WERI-Rb-1 (cell line): ENCODE data around the gene KSR1.
"Not testable (repeated sequence)": the region's sequence is repeated elsewhere in the genome, so short reads cannot be mapped to it uniquely, and the experiment has no call there.

Experiments used
- DNase-seq: peaks from one replicate; pipeline ENCODE4 v3.0.0-alpha.2; 2020
- H3K27ac ChIP-seq: fragments of 250-450 bp; sonication (Bioruptor Pico); 2 replicates; pipeline ENCODE4 v1.5.1; 2020; ENCODE audit warnings: mild to moderate bottlenecking, moderate library complexity
- H3K27me3 ChIP-seq: fragments of 250-450 bp; sonication (Bioruptor Pico); 2 replicates; pipeline ENCODE4 v1.5.1; 2021; ENCODE audit warnings: mild to moderate bottlenecking, low read depth, moderate library complexity; ENCODE audit not compliant: insufficient read depth, severe bottlenecking
- H3K36me3 ChIP-seq: fragments of 250-450 bp; sonication (Bioruptor Pico); 2 replicates; pipeline ENCODE4 v1.5.1; 2020; ENCODE audit warnings: mild to moderate bottlenecking, moderate library complexity
- H3K4me3 ChIP-seq: 2 replicates; pipeline ENCODE4 v1.5.1; 2011; ENCODE audit warnings: low read depth, mild to moderate bottlenecking, control low read depth, low read length
- H3K9me3 ChIP-seq: fragments of 250-450 bp; sonication (Bioruptor Pico); 2 replicates; pipeline ENCODE4 v1.5.1; 2021; ENCODE audit warnings: mild to moderate bottlenecking, moderate library complexity; ENCODE audit not compliant: severe bottlenecking
- CTCF ChIP-seq: IDR thresholded peaks from 2 replicates; pipeline ENCODE4 v1.5.1; 2011; ENCODE audit warnings: low read depth, mild to moderate bottlenecking, control low read depth, inconsistent platforms, low read length

The KSR1 gene

GRCh38 chr17:27424516-27424915 is 31.7 kb upstream of the KSR1 start:
- no peak for DNase-seq
- Histone ChIP-seq H3K9me3 (no peaks in the 10 kb centered on the region), H3K27me3 (no peaks in the 10 kb centered on the region), H3K36me3 (no peaks in the 10 kb centered on the region), H3K27ac (no peak overlapping the region), H3K4me3 (no peak overlapping the region)
- TF ChIP-seq CTCF = no peak

- no peaks in the 10 kb centered on the region for H3K9me3 ChIP-seq
- no peaks in the 10 kb centered on the region for H3K36me3 ChIP-seq
- no peaks in the 10 kb centered on the region for H3K27me3 ChIP-seq
- DNase-seq = no peak
- no peak overlapping the region for H3K27ac ChIP-seq
- TF ChIP-seq CTCF = no peak
- H3K4me3 ChIP-seq = no peak overlapping the region
These were observed 31.3 kb upstream of the KSR1 start for GRCh38 chr17:27424941-27425340.

GRCh38 chr17:27425571-27425970 is 30.7 kb upstream of the KSR1 start:
- not testable (repeated sequence) for H3K4me3 ChIP-seq, H3K9me3 ChIP-seq, H3K36me3 ChIP-seq, H3K27me3 ChIP-seq, H3K27ac ChIP-seq, DNase-seq

GRCh38 chr17:27425991-27426390 is 30.3 kb upstream of the KSR1 start:
- Histone ChIP-seq H3K4me3 (no peak overlapping the region), H3K27ac (no peak overlapping the region), H3K27me3 (no peaks in the 10 kb centered on the region), H3K36me3 (no peaks in the 10 kb centered on the region), H3K9me3 (no peaks in the 10 kb centered on the region)
- no peak for DNase-seq
- no peak for TF ChIP-seq CTCF

GRCh38 chr17:27426471-27426870 is 29.8 kb upstream of the KSR1 start:
- not testable (repeated sequence) for H3K9me3 ChIP-seq, H3K4me3 ChIP-seq, H3K27ac ChIP-seq, H3K36me3 ChIP-seq, H3K27me3 ChIP-seq, DNase-seq

GRCh38 chr17:27427166-27427862 is 28.9 kb upstream of the KSR1 start:
- not testable (repeated sequence) for H3K36me3 ChIP-seq, H3K27me3 ChIP-seq, H3K4me3 ChIP-seq, H3K27ac ChIP-seq, H3K9me3 ChIP-seq, DNase-seq

GRCh38 chr17:27428781-27429505 is 27.3 kb upstream of the KSR1 start:
- TF ChIP-seq CTCF = no peak
- Histone ChIP-seq H3K36me3 (no peaks in the 10 kb centered on the region), H3K4me3 (no peak overlapping the region), H3K9me3 (no peaks in the 10 kb centered on the region), H3K27ac (no peak overlapping the region), H3K27me3 (no peaks in the 10 kb centered on the region)
- DNase-seq = no peak
